HepG2 (cell line): ENCODE results near the gene FAM131A. TPM values are rescaled to one million over a fixed set of nuclear protein-coding genes. Genes with fewer than 3 reads are reported as not detected.

Experiments
- ATM ChIP-seq: fragments of 450-650 bp; IDR thresholded peaks from 2 replicates; pipeline ENCODE4 v1.7.1; 2017; ENCODE audit warnings: mild to moderate bottlenecking, borderline replicate concordance
- HDAC2 ChIP-seq: sonication (generic); formaldehyde crosslinking; IDR thresholded peaks from 2 replicates; pipeline ENCODE4 v1.4.0; 2020; ENCODE audit warnings: missing genetic modification reagents
- HOXA3 ChIP-seq: sonication (generic); formaldehyde crosslinking; IDR thresholded peaks from 2 replicates; pipeline ENCODE4 v1.5.0; 2020; ENCODE audit warnings: missing genetic modification reagents
- HOXA7 ChIP-seq: sonication (generic); formaldehyde crosslinking; IDR thresholded peaks from 2 replicates; pipeline ENCODE4 v1.8.1; 2022; ENCODE audit warnings: mild to moderate bottlenecking, missing genetic modification reagents, moderate library complexity
- IKZF1 ChIP-seq: fragments of 450-650 bp; IDR thresholded peaks from 2 replicates; pipeline ENCODE4 v1.7.1; 2016
- JDP2 ChIP-seq: sonication (generic); formaldehyde crosslinking; IDR thresholded peaks from 2 replicates; pipeline ENCODE4 v1.8.1; 2022; ENCODE audit warnings: missing genetic modification reagents, borderline replicate concordance
- KDM5B ChIP-seq: sonication (generic); formaldehyde crosslinking; IDR thresholded peaks from 2 replicates; pipeline ENCODE4 v1.4.0; 2020; ENCODE audit warnings: missing genetic modification reagents, mild to moderate bottlenecking, borderline replicate concordance
- NCOA2 ChIP-seq: sonication (generic); formaldehyde crosslinking; IDR thresholded peaks from 2 replicates; pipeline ENCODE4 v1.8.0; 2022; ENCODE audit warnings: inconsistent platforms
- NFATC3 ChIP-seq: sonication (generic); formaldehyde crosslinking; IDR thresholded peaks from 2 replicates; pipeline ENCODE4 v1.5.1; 2020; ENCODE audit warnings: mild to moderate bottlenecking, missing genetic modification reagents
- SRY ChIP-seq: sonication (generic); formaldehyde crosslinking; IDR thresholded peaks from 2 replicates; pipeline ENCODE4 v1.8.0; 2022; ENCODE audit warnings: mild to moderate bottlenecking, missing genetic modification reagents
- TCF7L2 ChIP-seq: IDR thresholded peaks from 2 replicates; pipeline ENCODE4 v1.6.1; 2011; ENCODE audit warnings: mild to moderate bottlenecking, low read depth, low read length, moderate library complexity
- ZFP36 ChIP-seq: fragments of 150-350 bp; IDR thresholded peaks from 2 replicates; pipeline ENCODE4 v1.6.1; 2018; ENCODE audit warnings: borderline replicate concordance, low read length, low read depth; ENCODE audit not compliant: partially characterized antibody
- ZNF160 ChIP-seq: sonication (generic); formaldehyde crosslinking; IDR thresholded peaks from 2 replicates; pipeline ENCODE4 v1.8.0; 2022; ENCODE audit warnings: mild to moderate bottlenecking, inconsistent platforms, missing genetic modification reagents
- ZNF251 ChIP-seq: sonication (generic); formaldehyde crosslinking; IDR thresholded peaks from 2 replicates; pipeline ENCODE4 v1.9.0; 2021; ENCODE audit warnings: mild to moderate bottlenecking, missing genetic modification reagents
- ZNF253 ChIP-seq: sonication (generic); formaldehyde crosslinking; IDR thresholded peaks from 2 replicates; pipeline ENCODE4 v1.8.0; 2022; ENCODE audit warnings: mild to moderate bottlenecking, missing genetic modification reagents, borderline replicate concordance
- ZNF326 ChIP-seq: sonication (generic); formaldehyde crosslinking; IDR thresholded peaks from 2 replicates; pipeline ENCODE4 v1.4.0; 2020; ENCODE audit warnings: missing genetic modification reagents, borderline replicate concordance
- ZNF333 ChIP-seq: sonication (generic); formaldehyde crosslinking; IDR thresholded peaks from 2 replicates; pipeline ENCODE4 v1.4.0; 2020; ENCODE audit warnings: mild to moderate bottlenecking, missing genetic modification reagents, borderline replicate concordance
- ZNF451 ChIP-seq: sonication (generic); formaldehyde crosslinking; IDR thresholded peaks from 2 replicates; pipeline ENCODE4 v1.5.0; 2020; ENCODE audit warnings: mild to moderate bottlenecking, missing genetic modification reagents
- polyA plus RNA-seq, 8 experiments: library from polyadenylated mRNA; depleted of rRNA in 3 of 8; stranded (reverse) in 7 of 8; unstranded in 1 of 8; fragments of >200 nt; fragmentation: Illumina TruSeq in 4 of 8; extraction: Trizol in 4 of 8; gene quantifications; 2 replicates each; pipeline versions ENCODE4 v1.2.1 to v1.2.3, GENCODE V29; 2011 to 2016; ENCODE audit warnings: low read depth in 4 of 8, missing spikeins in 1 of 8, mixed read lengths in 1 of 8; ENCODE audit not compliant: insufficient read depth in 1 of 8
- total RNA-seq, 5 experiments: library from RNA; depleted of rRNA; stranded (reverse); fragments of >200 nt; fragmentation: Illumina TruSeq; extraction: Trizol; gene quantifications; 2 replicates each; pipeline ENCODE4 v1.2.3, GENCODE V29; 2016; ENCODE audit warnings: low read depth in 1 of 5
- TF ChIP-seq, protein P1 (sequence below): sonication (generic); formaldehyde crosslinking; IDR thresholded peaks from 2 replicates; pipeline ENCODE4 v1.5.0; 2020; ENCODE audit warnings: missing genetic modification reagents, mild to moderate bottlenecking, borderline replicate concordance
- TF ChIP-seq, protein P2 (sequence below): sonication (generic); formaldehyde crosslinking; IDR thresholded peaks from 2 replicates; pipeline ENCODE4 v1.4.0; 2020; ENCODE audit warnings: missing genetic modification reagents
- TF ChIP-seq, protein P3 (sequence below): sonication (generic); formaldehyde crosslinking; IDR thresholded peaks from 2 replicates; pipeline ENCODE4 v1.9.0; 2022; ENCODE audit warnings: missing genetic modification reagents, mild to moderate bottlenecking, borderline replicate concordance
- TF ChIP-seq, protein P4 (sequence below): sonication (generic); formaldehyde crosslinking; IDR thresholded peaks from 2 replicates; pipeline ENCODE4 v1.8.1; 2023; ENCODE audit warnings: mild to moderate bottlenecking, inconsistent platforms, moderate library complexity, missing genetic modification reagents, borderline replicate concordance

FAM131A gene
- total and polyA plus RNA-seq, 2 of the 13 experiments (the other 11 are each of a cell fraction or from before 2014, with no cell fraction given) = 9.2 to 9.3 TPM

DNA sequence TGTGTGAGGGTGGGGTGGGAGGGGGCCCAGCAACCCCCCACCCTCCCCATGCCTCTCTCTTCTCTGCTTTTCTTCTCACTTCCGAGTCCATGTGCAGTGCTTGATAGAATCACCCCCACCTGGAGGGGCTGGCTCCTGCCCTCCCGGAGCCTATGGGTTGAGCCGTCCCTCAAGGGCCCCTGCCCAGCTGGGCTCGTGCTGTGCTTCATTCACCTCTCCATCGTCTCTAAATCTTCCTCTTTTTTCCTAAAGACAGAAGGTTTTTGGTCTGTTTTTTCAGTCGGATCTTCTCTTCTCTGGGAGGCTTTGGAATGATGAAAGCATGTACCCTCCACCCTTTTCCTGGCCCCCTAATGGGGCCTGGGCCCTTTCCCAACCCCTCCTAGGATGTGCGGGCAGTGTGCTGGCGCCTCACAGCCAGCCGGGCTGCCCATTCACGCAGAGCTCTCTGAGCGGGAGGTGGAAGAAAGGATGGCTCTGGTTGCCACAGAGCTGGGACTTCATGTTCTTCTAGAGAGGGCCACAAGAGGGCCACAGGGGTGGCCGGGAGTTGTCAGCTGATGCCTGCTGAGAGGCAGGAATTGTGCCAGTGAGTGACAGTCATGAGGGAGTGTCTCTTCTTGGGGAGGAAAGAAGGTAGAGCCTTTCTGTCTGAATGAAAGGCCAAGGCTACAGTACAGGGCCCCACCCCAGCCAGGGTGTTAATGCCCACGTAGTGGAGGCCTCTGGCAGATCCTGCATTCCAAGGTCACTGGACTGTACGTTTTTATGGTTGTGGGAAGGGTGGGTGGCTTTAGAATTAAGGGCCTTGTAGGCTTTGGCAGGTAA lies 8.1 kb downstream of the FAM131A start (continued):
- TF ChIP-seq TCF7L2 (no peak), ZNF160 (CRISPR knock-in tag) (no peak), IKZF1 (no peak), ZNF253 (CRISPR knock-in tag) (no peak), ZNF326 (CRISPR knock-in tag) (no peak), HOXA7 (CRISPR knock-in tag) (no peak), NCOA2 (peak; percentile 29; the same call in 1 of the 2 replicates), KDM5B (CRISPR knock-in tag) (no peak), ZNF333 (CRISPR knock-in tag) (no peak), JDP2 (CRISPR knock-in tag) (no peak), ATM (no peak), ZFP36 (no peak), HOXA3 (CRISPR knock-in tag) (no peak), ZNF251 (no peak), HDAC2 (CRISPR knock-in tag) (no peak), NFATC3 (CRISPR knock-in tag) (no peak), SRY (CRISPR knock-in tag) (no peak), ZNF451 (CRISPR knock-in tag) (no peak)
- TF ChIP-seq, protein P1, sequence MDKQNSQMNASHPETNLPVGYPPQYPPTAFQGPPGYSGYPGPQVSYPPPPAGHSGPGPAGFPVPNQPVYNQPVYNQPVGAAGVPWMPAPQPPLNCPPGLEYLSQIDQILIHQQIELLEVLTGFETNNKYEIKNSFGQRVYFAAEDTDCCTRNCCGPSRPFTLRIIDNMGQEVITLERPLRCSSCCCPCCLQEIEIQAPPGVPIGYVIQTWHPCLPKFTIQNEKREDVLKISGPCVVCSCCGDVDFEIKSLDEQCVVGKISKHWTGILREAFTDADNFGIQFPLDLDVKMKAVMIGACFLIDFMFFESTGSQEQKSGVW = no peak
- TF ChIP-seq, protein P2, sequence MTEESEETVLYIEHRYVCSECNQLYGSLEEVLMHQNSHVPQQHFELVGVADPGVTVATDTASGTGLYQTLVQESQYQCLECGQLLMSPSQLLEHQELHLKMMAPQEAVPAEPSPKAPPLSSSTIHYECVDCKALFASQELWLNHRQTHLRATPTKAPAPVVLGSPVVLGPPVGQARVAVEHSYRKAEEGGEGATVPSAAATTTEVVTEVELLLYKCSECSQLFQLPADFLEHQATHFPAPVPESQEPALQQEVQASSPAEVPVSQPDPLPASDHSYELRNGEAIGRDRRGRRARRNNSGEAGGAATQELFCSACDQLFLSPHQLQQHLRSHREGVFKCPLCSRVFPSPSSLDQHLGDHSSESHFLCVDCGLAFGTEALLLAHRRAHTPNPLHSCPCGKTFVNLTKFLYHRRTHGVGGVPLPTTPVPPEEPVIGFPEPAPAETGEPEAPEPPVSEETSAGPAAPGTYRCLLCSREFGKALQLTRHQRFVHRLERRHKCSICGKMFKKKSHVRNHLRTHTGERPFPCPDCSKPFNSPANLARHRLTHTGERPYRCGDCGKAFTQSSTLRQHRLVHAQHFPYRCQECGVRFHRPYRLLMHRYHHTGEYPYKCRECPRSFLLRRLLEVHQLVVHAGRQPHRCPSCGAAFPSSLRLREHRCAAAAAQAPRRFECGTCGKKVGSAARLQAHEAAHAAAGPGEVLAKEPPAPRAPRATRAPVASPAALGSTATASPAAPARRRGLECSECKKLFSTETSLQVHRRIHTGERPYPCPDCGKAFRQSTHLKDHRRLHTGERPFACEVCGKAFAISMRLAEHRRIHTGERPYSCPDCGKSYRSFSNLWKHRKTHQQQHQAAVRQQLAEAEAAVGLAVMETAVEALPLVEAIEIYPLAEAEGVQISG (CRISPR knock-in tag) = peak; percentile 24; the same call in 1 of the 2 replicates
- TF ChIP-seq, protein P3, sequence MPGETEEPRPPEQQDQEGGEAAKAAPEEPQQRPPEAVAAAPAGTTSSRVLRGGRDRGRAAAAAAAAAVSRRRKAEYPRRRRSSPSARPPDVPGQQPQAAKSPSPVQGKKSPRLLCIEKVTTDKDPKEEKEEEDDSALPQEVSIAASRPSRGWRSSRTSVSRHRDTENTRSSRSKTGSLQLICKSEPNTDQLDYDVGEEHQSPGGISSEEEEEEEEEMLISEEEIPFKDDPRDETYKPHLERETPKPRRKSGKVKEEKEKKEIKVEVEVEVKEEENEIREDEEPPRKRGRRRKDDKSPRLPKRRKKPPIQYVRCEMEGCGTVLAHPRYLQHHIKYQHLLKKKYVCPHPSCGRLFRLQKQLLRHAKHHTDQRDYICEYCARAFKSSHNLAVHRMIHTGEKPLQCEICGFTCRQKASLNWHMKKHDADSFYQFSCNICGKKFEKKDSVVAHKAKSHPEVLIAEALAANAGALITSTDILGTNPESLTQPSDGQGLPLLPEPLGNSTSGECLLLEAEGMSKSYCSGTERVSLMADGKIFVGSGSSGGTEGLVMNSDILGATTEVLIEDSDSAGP = 0 out of 2 replicates have a peak, but pooled peaks have one; percentile 14
- TF ChIP-seq, protein P4, sequence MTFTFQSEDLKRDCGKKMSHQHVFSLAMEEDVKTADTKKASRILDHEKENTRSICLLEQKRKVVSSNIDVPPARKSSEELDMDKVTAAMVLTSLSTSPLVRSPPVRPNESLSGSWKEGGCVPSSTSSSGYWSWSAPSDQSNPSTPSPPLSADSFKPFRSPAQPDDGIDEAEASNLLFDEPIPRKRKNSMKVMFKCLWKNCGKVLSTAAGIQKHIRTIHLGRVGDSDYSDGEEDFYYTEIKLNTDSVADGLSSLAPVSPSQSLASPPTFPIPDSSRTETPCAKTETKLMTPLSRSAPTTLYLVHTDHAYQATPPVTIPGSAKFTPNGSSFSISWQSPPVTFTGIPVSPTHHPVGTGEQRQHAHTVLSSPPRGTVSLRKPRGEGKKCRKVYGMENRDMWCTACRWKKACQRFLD (CRISPR knock-in tag) = no peak
